Muscle layer of colon (tissue), 2 donors: ENCODE measurements around the gene DDX6.

Source experiments
- H3K27ac ChIP-seq: one replicate; pipeline ENCODE4 v1.7.0; 2013; ENCODE audit warnings: low read depth, mild to moderate bottlenecking, low read length, moderate library complexity
- H3K27me3 ChIP-seq, 2 donors: one replicate each; pipeline ENCODE4 v1.7.0; 2013; ENCODE audit warnings: low read length in 2 of 2, mild to moderate bottlenecking in 2 of 2; ENCODE audit not compliant: insufficient read depth in 2 of 2, control insufficient read depth in 1 of 2
- H3K36me3 ChIP-seq: one replicate; pipeline ENCODE4 v1.7.0; 2013; ENCODE audit warnings: mild to moderate bottlenecking, low read length; ENCODE audit not compliant: insufficient read depth
- H3K4me1 ChIP-seq: one replicate; pipeline ENCODE4 v1.7.0; 2013; ENCODE audit warnings: mild to moderate bottlenecking, low read length; ENCODE audit not compliant: insufficient read depth
- H3K4me3 ChIP-seq, 2 donors: one replicate each; pipeline ENCODE4 v1.7.0; 2013; ENCODE audit warnings: low read length in 2 of 2, low read depth in 1 of 2, mild to moderate bottlenecking in 1 of 2, moderate library complexity in 1 of 2
- H3K9ac ChIP-seq: one replicate; pipeline ENCODE4 v1.7.0; 2013; ENCODE audit warnings: low read length
- H3K9me3 ChIP-seq: one replicate; pipeline ENCODE4 v1.7.0; 2013; ENCODE audit warnings: mild to moderate bottlenecking, low read length
- donor health status: abdominal sarcoma.
- donor health status: Adenocarcinoma of cecum.

Gene DDX6

DNA sequence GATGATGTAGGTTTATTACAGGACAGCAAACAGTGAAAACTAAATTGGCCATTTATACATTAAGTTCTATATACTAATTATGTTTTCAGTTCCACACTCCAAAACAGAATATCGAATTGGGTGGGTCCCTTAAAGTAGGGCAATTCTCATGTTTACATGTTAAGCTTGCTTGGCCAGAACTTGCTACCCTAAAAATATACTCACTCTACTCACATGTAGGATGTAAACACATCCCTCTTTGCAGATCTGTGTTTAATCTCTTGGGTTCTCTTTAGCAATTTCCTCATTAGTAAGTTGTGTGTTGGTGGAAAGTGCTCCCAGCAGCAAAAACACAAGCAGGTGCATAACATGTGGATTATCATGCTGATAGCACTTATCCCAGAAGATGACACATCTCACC is 22.6 kb upstream of the DDX6 start:
- Histone ChIP-seq H3K27ac (no peak overlapping the region), H3K36me3 (no peaks in the 10 kb centered on the region), H3K9me3 (no peaks in the 10 kb centered on the region), H3K27me3 (no peaks in the 10 kb centered on the region), H3K4me3 (no peak overlapping the region), H3K9ac (no peak overlapping the region), H3K4me1 (no peaks in the 10 kb centered on the region)

DNA sequence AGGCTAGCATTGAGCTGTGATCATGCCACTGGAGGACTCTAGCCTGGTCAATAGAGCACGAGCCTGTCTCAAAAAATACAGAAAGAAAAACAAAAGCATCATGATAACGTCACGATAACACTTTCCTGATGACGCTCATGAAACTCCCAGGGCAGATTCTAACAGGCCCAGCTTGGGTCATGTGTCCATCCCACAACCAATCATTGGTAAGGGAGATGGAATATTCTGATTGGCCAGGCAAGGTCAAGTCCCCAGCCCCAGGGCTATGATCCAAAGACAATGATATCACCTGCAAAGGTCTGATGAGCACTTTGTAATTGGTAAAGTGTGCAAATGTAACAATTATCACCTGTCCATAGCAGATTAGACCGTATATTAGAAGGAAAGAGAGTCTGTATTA is 21.5 kb upstream of the DDX6 start:
- Histone ChIP-seq H3K27ac (no peak overlapping the region), H3K36me3 (no peaks in the 10 kb centered on the region), H3K4me1 (no peaks in the 10 kb centered on the region), H3K27me3 (no peaks in the 10 kb centered on the region), H3K9me3 (no peaks in the 10 kb centered on the region), H3K9ac (no peak overlapping the region), H3K4me3 (no peak overlapping the region)

DNA sequence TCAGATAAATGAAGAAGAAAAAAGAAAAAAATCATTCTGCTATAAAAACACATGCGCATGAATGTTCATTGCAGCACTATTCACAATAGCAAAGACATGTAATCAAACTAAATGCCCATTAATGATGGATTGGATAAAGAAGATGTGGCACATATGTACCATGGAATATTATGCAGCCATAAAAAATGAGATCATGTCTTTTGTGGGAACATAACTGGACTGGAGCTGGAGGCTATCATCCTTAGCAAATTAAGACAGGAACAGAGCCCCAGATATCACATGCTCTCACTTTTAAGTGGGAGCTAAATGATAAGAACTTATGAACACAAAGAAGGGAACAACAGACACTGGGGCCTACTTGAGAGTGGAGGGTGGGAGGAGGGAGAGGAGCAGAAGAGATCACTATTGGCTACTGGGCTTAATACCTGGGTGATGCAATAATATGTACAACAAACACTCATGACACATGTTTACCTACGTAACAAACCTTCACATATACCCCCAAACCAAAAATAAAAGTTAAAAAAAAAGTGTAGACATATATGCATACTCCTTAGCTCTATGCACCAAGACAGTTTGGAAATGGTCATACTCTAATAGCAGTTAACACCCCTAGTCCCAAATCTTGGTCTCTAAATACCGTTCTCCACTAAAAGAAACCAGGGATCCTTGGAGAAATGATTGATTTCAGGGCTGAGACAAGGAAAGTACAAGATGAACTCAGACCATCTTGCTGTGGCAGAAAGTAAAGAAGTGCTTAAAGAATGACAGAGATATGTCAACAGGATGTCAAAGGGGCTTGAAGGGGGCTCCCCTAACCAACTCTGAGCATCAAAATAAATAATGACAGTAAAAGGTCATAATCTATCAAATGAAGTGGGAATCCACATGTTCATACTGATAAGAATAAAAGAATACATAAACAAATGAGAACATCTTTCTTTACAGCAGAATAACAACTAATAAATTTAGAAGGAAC is 17.1 kb upstream of the DDX6 start:
- Histone ChIP-seq H3K4me1 (no peaks in the 10 kb centered on the region), H3K27ac (no peak overlapping the region), H3K4me3 (no peak overlapping the region), H3K9me3 (no peaks in the 10 kb centered on the region), H3K9ac (no peak overlapping the region), H3K36me3 (no peaks in the 10 kb centered on the region), H3K27me3 (no peaks in the 10 kb centered on the region)

DNA sequence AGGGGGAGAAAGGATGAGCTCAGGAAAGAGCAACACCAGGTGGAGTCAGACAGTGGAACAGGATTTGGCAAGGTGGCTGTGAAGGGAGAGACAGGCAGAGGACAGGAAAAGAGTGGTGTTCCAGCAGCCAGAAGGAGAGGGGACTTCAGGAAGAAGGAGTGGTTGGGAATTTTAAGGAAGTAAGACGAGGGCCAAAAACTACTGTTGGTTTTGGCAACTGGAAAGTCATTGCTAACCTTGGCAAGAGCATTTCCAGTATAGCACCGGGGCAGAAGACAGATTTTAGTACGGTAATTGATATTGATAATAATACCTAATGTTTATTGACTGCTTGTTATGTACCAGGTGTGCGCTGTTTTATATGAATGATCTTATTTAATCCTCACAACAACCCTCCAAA is 15.4 kb upstream of the DDX6 start:
- Histone ChIP-seq H3K27ac (no peak overlapping the region), H3K4me3 (no peak overlapping the region), H3K9me3 (no peaks in the 10 kb centered on the region), H3K27me3 (no peaks in the 10 kb centered on the region), H3K9ac (no peak overlapping the region), H3K36me3 (no peaks in the 10 kb centered on the region), H3K4me1 (no peaks in the 10 kb centered on the region)

DNA sequence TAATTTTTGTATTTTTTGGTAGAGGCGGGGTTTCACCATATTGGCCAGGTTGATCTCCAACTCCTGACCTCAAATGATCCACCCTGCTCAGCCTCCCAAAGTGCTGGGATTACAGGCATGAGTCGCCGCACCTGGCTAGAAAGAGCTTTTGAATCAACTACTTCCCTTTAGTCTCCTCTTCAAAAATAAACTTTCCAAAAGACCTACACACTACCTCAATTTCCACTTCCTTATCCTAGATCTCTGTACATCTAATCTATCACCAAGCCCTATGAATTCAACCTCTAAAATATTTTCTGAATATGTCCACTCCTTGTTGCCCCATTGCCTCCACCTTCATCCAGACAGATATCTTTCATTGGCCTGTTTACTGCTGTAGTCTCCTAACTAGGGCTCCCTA is 13.1 kb upstream of the DDX6 start:
- Histone ChIP-seq H3K4me1 (no peaks in the 10 kb centered on the region), H3K9ac (no peak overlapping the region), H3K4me3 (no peak overlapping the region), H3K27me3 (no peaks in the 10 kb centered on the region), H3K27ac (no peak overlapping the region), H3K36me3 (no peaks in the 10 kb centered on the region), H3K9me3 (no peaks in the 10 kb centered on the region)

DNA sequence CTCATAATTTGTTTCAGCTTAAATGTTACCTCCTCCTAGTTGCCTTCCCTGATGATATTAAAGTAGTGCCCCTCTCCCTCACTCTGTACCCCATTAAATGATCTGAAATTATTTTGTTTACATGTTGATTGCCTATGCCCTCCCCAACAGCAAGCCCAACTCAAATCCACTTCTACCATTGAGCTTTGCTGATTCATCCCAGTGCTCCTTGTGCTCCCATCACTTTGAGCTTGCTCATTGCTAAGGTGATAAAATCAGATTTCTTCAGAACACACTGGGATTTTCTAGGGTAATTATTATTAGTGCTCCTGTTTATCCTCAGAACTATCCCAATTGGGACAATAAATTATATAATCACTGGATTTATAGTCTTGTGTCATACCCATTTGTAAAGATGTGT is 8.4 kb upstream of the DDX6 start:
- H3K36me3 ChIP-seq: no peaks in the 10 kb centered on the region
- no peaks in the 10 kb centered on the region for H3K4me1 ChIP-seq
- H3K9ac ChIP-seq: no peak overlapping the region
- H3K4me3 ChIP-seq: no peak overlapping the region
- H3K9me3 ChIP-seq: no peaks in the 10 kb centered on the region
- no peaks in the 10 kb centered on the region for H3K27me3 ChIP-seq
- H3K27ac ChIP-seq: no peak overlapping the region

DNA sequence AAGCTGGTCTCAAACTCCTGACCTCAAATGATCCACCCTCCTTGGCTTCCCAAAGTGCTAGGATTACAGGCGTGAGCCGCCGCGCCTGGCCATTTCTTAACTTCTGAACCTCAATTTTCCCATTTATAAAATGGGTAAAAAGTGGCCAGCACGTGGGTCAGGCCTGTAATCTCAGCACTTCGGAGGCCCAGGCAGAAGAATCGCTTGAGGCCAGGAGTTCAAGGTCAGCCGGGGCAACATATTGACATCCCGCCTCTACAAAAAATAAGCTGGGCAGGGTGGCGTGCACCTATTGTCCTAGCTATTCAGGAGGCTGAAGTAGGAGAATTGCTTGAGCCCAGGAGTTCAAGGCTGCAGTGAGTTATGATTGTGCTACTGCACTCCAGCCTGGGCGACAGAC is 6.5 kb upstream of the DDX6 start:
- no peak overlapping the region for H3K4me3 ChIP-seq

DNA sequence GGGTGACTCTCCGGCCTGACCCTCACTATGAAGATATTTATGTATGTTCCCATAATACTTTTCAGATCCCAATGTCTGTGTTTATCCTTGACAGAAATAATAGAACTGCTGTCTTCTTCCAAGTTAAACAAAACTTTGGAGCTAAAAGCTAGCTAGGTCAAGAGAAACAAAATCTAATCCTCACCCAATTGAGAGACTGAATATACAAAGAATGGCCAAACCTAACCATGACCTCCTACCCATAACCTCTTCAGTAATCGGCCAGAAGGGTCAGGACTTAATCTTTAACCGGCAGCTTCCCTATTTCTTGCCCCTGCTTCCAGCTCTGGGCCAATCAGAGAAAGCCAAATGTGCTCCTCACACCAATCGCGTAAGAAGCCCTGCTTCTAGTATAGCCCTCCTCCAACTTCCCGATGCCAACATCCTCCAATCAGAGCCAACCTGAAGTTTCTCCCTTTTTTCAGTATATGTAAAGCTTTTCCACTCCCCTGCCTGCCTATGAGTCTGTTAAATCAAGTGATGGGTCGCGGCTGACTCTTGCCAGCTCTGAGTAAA is 1.7 kb upstream of the DDX6 start:
- H3K9ac ChIP-seq: peak overlapping the region; percentile 100
- peak overlapping the region; percentile 63 to 86 for H3K4me3 ChIP-seq
- H3K9me3 ChIP-seq: no peaks in the 10 kb centered on the region

More for the DNA sequence above, 6.5 kb upstream of the DDX6 start:
- no peaks in the 10 kb centered on the region for H3K27me3 ChIP-seq
- peaks cover 4% of the 10 kb centered on the region for H3K4me1 ChIP-seq
- no peak overlapping the region for H3K9ac ChIP-seq
- H3K27ac ChIP-seq: no peak overlapping the region
- H3K36me3 ChIP-seq: no peaks in the 10 kb centered on the region
- H3K9me3 ChIP-seq: no peaks in the 10 kb centered on the region

DNA sequence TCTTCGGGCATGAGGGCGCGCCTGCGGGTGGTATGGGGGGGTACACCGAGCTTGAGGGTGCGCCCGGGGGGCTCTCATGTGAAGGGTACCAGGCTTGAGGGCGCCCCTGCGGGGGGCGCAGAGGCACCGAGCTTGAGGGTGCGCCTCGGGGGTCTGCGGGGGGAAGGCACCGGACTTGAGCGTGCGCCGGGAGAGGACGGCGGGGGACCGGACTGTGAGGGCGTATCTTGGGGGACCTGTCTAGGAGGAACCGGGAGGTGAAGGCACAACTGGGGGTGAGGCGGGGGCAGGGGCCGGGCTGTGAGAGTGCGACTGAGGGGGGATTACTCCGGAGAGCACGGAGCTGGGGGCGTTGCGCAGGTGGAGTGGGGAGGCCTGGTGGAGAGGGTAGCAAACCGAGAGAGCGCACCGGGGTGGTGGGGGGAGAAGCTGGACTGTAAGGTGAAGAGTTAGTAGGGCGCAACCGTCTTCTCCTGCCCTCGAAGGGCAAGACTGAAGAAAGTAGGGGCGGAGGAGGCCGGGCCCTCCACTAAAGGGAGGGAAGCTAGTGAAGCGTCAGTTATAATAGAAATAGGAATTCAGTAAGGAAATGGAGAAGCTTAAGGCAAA is 1.1 kb upstream of the DDX6 start:
- peak overlapping the region; percentile 100 for H3K9ac ChIP-seq
- no peaks in the 10 kb centered on the region for H3K36me3 ChIP-seq
- H3K4me1 ChIP-seq: peaks cover 12% of the 10 kb centered on the region
- no peaks in the 10 kb centered on the region for H3K9me3 ChIP-seq
- peak overlapping the region; percentile 99 for H3K27ac ChIP-seq
- no peaks in the 10 kb centered on the region for H3K27me3 ChIP-seq
- H3K4me3 ChIP-seq: peak overlapping the region; percentile 63 to 86

More for the DNA sequence above, 1.7 kb upstream of the DDX6 start:
- H3K36me3 ChIP-seq: no peaks in the 10 kb centered on the region
- H3K4me1 ChIP-seq: peaks cover 12% of the 10 kb centered on the region
- peak overlapping the region; percentile 99 for H3K27ac ChIP-seq
- no peaks in the 10 kb centered on the region for H3K27me3 ChIP-seq

DNA sequence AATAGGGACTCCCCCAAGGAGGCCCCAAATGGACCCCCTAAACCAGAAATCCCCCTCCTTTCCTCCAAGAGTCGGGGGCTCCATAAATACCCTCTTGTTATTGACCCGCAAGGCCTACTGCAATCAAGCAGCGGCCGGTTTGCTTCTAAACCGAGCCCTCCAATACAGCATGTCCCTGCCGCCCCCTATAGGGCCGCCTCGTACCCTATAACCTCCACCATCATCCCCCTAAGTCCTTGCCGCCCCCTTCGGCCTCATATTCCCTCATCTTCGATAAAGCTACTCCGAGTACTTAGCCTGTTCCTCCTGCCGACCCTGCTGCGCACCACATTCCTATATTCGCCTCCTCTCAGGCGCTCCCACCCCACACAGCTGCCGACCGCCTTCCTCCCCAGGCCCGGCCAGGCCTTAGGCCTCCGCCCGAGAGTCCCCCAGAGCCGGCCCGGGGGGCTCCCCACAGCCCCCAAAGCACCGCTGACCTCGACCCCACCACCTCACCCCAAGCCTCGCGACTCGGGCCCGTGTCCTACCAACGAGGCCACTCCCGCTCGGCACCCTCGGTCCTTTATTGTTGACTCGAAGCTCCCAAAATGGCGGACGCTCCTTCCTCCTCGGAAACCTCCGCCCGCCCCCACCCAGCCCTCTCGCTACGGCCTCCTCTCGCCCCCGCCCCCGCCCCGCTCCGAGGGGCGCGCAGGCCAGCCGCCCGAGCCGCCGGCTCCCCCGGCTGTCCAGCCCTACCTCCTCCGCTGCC is 430 bp downstream of the DDX6 start:
- no peaks in the 10 kb centered on the region for H3K27me3 ChIP-seq
- peaks cover 6% of the 10 kb centered on the region for H3K36me3 ChIP-seq
- no peaks in the 10 kb centered on the region for H3K9me3 ChIP-seq
- peak overlapping the region; percentile 99 for H3K27ac ChIP-seq
- peak overlapping the region; percentile 63 to 86 for H3K4me3 ChIP-seq
- peaks cover 27% of the 10 kb centered on the region for H3K4me1 ChIP-seq
- H3K9ac ChIP-seq: peak overlapping the region; percentile 95
